ENCODE results near the gene MAD1L1.

MAD1L1 gene

DNA sequence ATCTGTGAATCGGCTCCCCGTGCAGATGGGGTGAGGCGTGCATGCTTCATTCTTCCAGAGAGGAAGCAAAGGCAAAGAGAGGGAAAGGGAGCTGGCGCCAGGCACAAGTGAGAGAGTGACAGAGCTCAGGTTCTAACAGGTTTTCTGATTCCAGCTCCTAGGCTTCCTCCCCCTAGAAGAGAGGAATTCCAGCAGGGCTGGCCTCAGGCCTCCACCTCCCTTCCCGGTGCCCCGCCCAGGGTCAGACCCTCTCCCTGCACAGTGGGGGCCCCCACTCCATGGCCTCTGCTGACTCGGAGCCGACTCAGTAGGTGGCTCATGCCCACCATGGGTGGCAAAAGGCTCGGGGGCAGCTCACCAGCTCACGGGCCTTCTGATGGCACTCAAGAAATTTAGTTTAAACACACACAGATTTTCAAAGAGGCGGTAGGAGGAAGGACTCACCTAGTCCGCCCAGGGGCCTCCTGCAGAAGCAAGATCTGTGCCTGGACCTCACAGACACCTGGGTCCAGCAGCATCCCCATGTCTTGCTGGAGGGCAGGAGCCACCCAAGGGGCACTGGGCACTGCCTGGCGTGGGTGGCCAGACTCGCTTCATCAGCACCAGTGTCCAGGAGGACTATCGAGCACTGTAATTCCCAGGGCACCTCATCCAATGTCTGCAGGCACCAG lies 183.5 kb downstream of the MAD1L1 start:
- Histone ChIP-seq H3K27ac (ENCODE audit: insufficient read depth, low read length, poor library complexity, severe bottlenecking) (no peak overlapping the region), H3K36me3 (ENCODE audit: control insufficient read depth, insufficient read depth, low read length) (no peaks in the 10 kb centered on the region), H3K9me3 (ENCODE audit: control insufficient read depth, low read length) (no peaks in the 10 kb centered on the region), H3K27me3 (replicated peaks; ENCODE audit: control insufficient read depth, insufficient read depth, low read length, poor library complexity, severe bottlenecking) (no peaks in the 10 kb centered on the region), H3K4me1 (ENCODE audit: control insufficient read depth, insufficient read depth, low read length, poor library complexity, severe bottlenecking) (no peaks in the 10 kb centered on the region), H3K4me3 (ENCODE audit: insufficient read depth, low read depth, low read length, poor library complexity, severe bottlenecking) (no peak overlapping the region)
- DNase-seq = no peak

DNA sequence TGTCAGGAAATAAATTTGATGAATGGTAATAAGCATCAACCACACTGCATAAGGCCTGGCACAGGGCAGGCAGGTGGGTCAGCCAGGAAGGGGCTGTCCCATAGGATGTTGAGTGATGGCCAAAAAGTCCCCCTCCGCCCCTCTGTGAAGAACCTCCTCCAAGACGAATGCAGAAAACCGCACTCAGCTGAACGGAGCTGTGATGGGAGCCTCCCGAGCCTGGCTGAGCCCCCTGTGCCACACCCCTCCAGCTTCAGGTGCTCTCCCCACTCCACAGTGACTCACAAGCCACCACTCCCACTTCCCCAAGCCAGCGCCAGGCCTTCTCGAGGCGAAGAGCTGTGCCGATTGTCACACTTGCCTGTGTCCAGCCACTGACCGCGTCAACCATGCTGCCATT lies 184.2 kb downstream of the MAD1L1 start:
- Histone ChIP-seq H3K27ac (ENCODE audit: insufficient read depth, low read length, poor library complexity, severe bottlenecking) (no peak overlapping the region), H3K27me3 (replicated peaks; ENCODE audit: control insufficient read depth, insufficient read depth, low read length, poor library complexity, severe bottlenecking) (no peaks in the 10 kb centered on the region), H3K36me3 (ENCODE audit: control insufficient read depth, insufficient read depth, low read length) (no peaks in the 10 kb centered on the region), H3K4me3 (ENCODE audit: insufficient read depth, low read depth, low read length, poor library complexity, severe bottlenecking) (no peak overlapping the region), H3K9me3 (ENCODE audit: control insufficient read depth, low read length) (no peaks in the 10 kb centered on the region), H3K4me1 (ENCODE audit: control insufficient read depth, insufficient read depth, low read length, poor library complexity, severe bottlenecking) (no peaks in the 10 kb centered on the region)
- no peak for DNase-seq

DNA sequence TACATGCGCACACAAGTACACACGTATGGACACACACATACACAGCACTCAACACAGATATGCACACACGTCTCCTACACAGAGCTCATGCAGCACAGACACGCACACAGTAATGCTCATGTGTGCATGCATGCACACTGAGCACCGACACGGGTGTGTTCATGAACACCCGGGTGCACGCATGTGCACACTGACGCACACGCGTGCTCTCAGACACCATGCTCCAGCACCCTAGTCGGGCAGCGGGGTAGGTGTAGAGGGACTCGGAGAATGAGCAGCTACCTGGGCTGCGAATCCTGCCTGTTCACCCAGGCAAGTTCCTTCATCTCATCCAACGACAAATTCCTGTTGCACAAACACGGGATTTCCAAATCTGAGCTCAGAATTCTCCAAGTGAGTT lies 184.7 kb downstream of the MAD1L1 start:
- DNase-seq = no peak
- Histone ChIP-seq H3K36me3 (ENCODE audit: control insufficient read depth, insufficient read depth, low read length) (no peaks in the 10 kb centered on the region), H3K4me3 (ENCODE audit: insufficient read depth, low read depth, low read length, poor library complexity, severe bottlenecking) (no peak overlapping the region), H3K27ac (ENCODE audit: insufficient read depth, low read length, poor library complexity, severe bottlenecking) (no peak overlapping the region), H3K27me3 (replicated peaks; ENCODE audit: control insufficient read depth, insufficient read depth, low read length, poor library complexity, severe bottlenecking) (no peaks in the 10 kb centered on the region), H3K9me3 (ENCODE audit: control insufficient read depth, low read length) (no peaks in the 10 kb centered on the region), H3K4me1 (ENCODE audit: control insufficient read depth, insufficient read depth, low read length, poor library complexity, severe bottlenecking) (no peaks in the 10 kb centered on the region)

DNA sequence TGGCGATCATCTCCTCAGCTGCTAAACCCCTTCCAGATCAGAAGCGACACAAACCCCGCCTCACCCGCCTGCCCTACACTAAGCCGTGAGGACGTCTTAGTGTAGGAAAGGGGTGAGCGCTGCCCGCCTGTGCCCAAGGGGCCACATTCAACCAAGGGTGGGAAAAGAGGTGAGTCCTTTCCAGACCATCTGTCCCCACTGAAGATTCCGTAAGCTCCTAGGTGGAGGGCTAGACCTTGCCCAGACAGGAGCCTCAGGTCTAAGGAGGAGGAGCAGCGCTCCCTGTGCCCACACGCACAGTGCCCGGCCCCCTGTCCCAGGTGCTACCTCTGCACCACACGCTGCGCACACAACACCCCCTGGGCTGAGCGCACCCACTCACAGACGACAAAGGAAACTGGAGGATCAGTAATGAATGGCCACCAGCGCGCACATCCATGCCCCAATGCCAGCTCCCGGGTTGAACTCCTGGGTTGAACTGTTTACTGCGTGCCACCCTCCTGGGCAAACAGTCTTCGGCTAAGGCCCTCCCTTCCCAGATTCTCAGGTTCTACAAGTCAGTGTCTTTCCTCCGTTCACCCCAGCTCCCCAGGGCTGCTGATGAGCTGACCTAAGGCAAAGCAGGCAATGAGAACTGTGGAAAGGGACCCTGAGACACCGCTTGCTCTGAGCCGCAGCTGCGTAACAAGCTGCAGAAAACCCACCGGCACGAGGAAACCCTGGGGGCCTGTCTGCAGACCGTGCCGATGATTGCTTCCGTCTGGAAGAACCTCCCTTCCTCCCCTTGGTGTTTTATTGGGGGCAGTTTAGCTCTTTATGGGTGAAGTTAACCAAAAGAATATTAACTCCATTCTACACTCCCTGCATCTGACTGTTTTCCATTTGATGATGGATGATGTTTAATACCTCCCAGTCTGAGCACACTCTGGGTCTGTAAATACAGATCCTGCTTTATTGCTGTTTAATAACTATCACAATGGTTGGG lies 185.9 kb downstream of the MAD1L1 start:
- no peak overlapping the region for H3K27ac ChIP-seq (ENCODE audit: insufficient read depth, low read length, poor library complexity, severe bottlenecking)
- no peak overlapping the region for H3K4me3 ChIP-seq (ENCODE audit: insufficient read depth, low read depth, low read length, poor library complexity, severe bottlenecking)
- DNase-seq = no peak
- H3K36me3 ChIP-seq (ENCODE audit: control insufficient read depth, insufficient read depth, low read length) = no peaks in the 10 kb centered on the region
- no peaks in the 10 kb centered on the region for H3K4me1 ChIP-seq (ENCODE audit: control insufficient read depth, insufficient read depth, low read length, poor library complexity, severe bottlenecking)
- no peaks in the 10 kb centered on the region for H3K27me3 ChIP-seq (replicated peaks; ENCODE audit: control insufficient read depth, insufficient read depth, low read length, poor library complexity, severe bottlenecking)
- no peaks in the 10 kb centered on the region for H3K9me3 ChIP-seq (ENCODE audit: control insufficient read depth, low read length)

DNA sequence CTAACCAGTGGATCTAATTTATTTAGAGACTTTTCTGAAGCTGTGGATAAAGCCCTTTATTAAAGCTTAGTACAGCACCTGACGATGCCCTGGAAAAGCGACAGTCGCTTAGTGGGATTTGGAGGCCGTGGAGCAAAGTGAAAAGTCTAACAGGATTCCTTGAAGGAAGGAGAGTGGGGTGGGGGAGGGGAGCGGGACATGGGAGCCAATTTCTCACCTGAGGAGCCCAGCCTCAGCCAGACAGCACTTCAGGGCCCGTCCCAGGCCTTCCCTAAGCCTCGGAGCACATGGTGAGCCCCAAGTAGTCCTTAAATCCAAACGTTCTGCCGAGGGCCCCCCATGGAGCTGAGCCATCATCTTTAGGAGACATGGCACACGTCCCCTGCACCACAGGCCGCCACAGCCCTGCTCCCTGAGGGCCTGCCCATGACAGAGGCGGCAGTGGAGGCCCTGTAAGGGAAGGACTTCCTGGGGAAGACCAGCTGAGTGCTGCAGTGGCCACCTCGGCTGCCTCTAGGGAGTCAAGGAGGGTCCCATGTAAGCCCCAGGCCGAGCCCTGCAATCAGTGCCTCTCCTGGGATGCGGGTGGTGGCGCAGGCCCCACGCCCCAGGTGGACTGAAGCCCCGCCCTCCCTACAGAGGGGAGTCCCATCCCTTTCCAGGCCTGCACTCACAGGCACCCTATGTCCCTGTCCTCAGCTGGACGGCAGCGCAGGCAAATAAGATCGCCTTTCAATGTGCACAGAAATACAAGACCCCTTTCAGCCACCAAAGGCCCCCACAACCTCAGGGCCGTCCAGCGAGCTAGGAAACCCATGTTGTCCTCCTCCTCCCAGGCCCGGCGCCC lies 187.0 kb downstream of the MAD1L1 start:
- Histone ChIP-seq H3K4me3 (ENCODE audit: insufficient read depth, low read depth, low read length, poor library complexity, severe bottlenecking) (no peak overlapping the region), H3K36me3 (ENCODE audit: control insufficient read depth, insufficient read depth, low read length) (no peaks in the 10 kb centered on the region), H3K9me3 (ENCODE audit: control insufficient read depth, low read length) (no peaks in the 10 kb centered on the region), H3K27ac (ENCODE audit: insufficient read depth, low read length, poor library complexity, severe bottlenecking) (no peak overlapping the region), H3K27me3 (replicated peaks; ENCODE audit: control insufficient read depth, insufficient read depth, low read length, poor library complexity, severe bottlenecking) (no peaks in the 10 kb centered on the region), H3K4me1 (ENCODE audit: control insufficient read depth, insufficient read depth, low read length, poor library complexity, severe bottlenecking) (no peaks in the 10 kb centered on the region)
- no peak for DNase-seq

DNA sequence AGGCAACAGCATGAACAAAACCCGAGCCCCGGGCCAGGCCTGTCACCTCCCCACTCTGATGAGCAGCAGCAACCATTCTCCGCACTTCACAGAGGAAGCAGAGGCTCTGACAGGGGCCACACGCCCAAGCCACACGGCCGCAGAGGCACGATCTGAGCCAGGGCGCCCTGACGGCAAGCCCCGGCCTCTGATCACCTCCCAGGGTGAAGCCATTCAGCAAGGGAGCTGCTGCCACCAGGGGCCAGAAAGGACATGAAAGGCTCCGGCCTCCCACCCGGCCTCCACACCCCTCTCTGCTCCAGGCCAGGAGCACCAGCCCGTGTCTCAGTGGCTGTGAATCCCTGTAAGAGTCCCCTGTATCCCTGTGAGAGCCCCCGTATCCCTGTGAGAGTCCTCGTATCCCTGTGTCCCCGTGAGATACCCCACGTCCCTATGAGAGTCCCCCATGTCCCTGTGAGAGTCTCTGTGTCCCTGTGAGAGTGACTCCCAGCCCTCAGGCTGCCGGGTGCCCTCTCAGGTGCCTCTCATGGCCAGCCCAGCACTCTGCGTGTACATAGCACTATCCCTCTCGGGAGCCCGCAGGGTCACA lies 187.8 kb downstream of the MAD1L1 start:
- Histone ChIP-seq H3K27ac (ENCODE audit: insufficient read depth, low read length, poor library complexity, severe bottlenecking) (no peak overlapping the region), H3K4me3 (ENCODE audit: insufficient read depth, low read depth, low read length, poor library complexity, severe bottlenecking) (no peak overlapping the region), H3K4me1 (ENCODE audit: control insufficient read depth, insufficient read depth, low read length, poor library complexity, severe bottlenecking) (no peaks in the 10 kb centered on the region), H3K36me3 (ENCODE audit: control insufficient read depth, insufficient read depth, low read length) (no peaks in the 10 kb centered on the region), H3K9me3 (ENCODE audit: control insufficient read depth, low read length) (no peaks in the 10 kb centered on the region), H3K27me3 (replicated peaks; ENCODE audit: control insufficient read depth, insufficient read depth, low read length, poor library complexity, severe bottlenecking) (no peaks in the 10 kb centered on the region)
- no peak for DNase-seq

DNA sequence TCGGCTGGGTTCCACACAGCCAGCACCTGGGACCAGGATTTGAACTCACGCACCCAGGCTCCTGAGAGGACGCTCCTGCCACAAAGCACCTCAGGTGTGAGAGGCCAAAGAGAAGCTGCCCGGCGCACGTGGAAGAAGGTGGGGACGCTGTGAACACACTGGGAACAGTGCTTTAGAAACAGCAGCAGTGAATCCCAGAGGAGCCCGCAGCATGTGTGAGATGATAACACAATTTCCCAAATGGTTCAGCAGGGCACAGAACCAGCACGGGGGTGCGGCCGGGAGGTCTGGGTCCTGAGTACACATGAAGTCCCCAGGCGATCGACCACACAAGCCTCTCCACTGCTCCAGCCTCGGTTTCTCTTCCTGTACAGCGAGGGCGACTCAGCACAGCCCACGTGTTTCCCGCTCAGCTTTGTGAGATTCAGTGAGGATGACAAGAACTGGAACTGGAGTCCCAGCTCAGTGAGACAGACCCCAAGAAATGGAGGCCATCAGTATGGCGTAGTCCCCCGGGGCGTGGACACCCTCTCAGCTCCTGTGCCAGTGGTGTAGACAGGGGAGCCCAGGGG lies 188.3 kb downstream of the MAD1L1 start:
- H3K4me3 ChIP-seq (ENCODE audit: insufficient read depth, low read depth, low read length, poor library complexity, severe bottlenecking) = no peak overlapping the region
- H3K27ac ChIP-seq (ENCODE audit: insufficient read depth, low read length, poor library complexity, severe bottlenecking) = no peak overlapping the region
- DNase-seq = no peak
- no peaks in the 10 kb centered on the region for H3K36me3 ChIP-seq (ENCODE audit: control insufficient read depth, insufficient read depth, low read length)
- no peaks in the 10 kb centered on the region for H3K27me3 ChIP-seq (replicated peaks; ENCODE audit: control insufficient read depth, insufficient read depth, low read length, poor library complexity, severe bottlenecking)
- H3K4me1 ChIP-seq (ENCODE audit: control insufficient read depth, insufficient read depth, low read length, poor library complexity, severe bottlenecking) = no peaks in the 10 kb centered on the region
- H3K9me3 ChIP-seq (ENCODE audit: control insufficient read depth, low read length) = no peaks in the 10 kb centered on the region

DNA sequence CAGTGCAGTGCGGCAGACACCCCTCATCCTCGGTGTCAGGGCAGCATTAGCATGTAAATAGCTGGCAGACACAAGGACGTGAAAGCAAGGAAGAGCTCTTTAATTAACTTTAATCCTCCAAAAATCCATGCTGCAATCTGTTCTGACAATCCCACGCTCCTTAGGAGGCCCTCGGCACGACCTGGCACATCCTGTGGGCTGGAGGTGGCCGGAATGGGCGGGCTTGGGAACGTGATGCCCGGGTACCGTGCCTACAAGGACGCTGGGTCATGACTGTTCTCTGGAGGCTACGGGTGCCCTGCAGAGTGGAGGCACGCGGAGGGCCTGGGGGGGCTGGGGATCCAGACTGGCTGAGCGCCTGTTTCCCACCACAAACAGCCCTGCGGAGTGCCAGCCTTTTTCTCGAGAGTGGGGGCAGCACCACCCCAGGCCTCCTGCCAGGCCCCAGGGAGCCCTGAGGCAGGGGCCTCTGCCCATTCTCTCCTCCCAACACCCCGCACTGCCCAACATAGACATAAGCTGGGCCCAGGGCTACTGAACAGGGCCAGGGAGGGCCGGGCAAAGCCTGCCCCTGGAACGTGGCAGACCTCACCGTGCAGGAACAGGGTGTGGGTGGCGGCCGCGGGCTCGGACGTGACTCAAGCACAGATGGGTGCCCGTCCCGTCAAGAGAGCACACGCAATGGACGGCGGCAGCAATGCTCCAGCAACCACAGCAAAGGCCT lies 189.3 kb downstream of the MAD1L1 start:
- H3K9me3 ChIP-seq (ENCODE audit: control insufficient read depth, low read length) = no peaks in the 10 kb centered on the region
- H3K27me3 ChIP-seq (replicated peaks; ENCODE audit: control insufficient read depth, insufficient read depth, low read length, poor library complexity, severe bottlenecking) = no peaks in the 10 kb centered on the region
- no peaks in the 10 kb centered on the region for H3K36me3 ChIP-seq (ENCODE audit: control insufficient read depth, insufficient read depth, low read length)
- H3K4me3 ChIP-seq (ENCODE audit: insufficient read depth, low read depth, low read length, poor library complexity, severe bottlenecking) = no peak overlapping the region
- no peak for DNase-seq
- no peaks in the 10 kb centered on the region for H3K4me1 ChIP-seq (ENCODE audit: control insufficient read depth, insufficient read depth, low read length, poor library complexity, severe bottlenecking)
- no peak overlapping the region for H3K27ac ChIP-seq (ENCODE audit: insufficient read depth, low read length, poor library complexity, severe bottlenecking)

DNA sequence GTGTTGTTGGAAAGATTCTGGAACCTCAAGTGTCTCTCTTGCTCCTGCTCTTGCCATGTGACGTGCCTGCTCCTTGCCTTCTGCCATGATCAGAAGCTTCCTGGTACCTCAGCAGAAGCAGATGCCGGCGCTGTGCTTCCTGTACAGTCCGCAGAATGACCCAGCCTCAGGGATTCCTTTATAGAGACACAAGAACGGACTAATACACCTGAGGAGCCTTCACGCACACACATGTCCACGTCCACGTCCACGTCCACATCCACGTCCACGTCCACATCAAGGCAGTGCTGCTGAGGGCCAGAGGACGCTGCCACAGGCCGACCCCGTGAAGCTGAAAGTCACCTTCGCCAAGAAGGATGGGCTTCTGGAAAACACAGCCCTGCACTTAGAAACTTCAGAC lies 190.1 kb downstream of the MAD1L1 start:
- Histone ChIP-seq H3K36me3 (ENCODE audit: control insufficient read depth, insufficient read depth, low read length) (no peaks in the 10 kb centered on the region), H3K4me1 (ENCODE audit: control insufficient read depth, insufficient read depth, low read length, poor library complexity, severe bottlenecking) (no peaks in the 10 kb centered on the region), H3K4me3 (ENCODE audit: insufficient read depth, low read depth, low read length, poor library complexity, severe bottlenecking) (no peak overlapping the region), H3K27me3 (replicated peaks; ENCODE audit: control insufficient read depth, insufficient read depth, low read length, poor library complexity, severe bottlenecking) (no peaks in the 10 kb centered on the region), H3K9me3 (ENCODE audit: control insufficient read depth, low read length) (no peaks in the 10 kb centered on the region), H3K27ac (ENCODE audit: insufficient read depth, low read length, poor library complexity, severe bottlenecking) (no peak overlapping the region)
- DNase-seq = no peak

All from effector memory CD4-positive, alpha-beta T cell (primary cell).